ENCODE measurements around the gene CCDC171.

GRCh38 chr9:15592317-15592716 is 39.5 kb downstream of the CCDC171 start:
- no peak for TF ChIP-seq POLR2A (IDR thresholded peaks at IDR 0.05)
- no peak for TF ChIP-seq CTCF (IDR thresholded peaks at IDR 0.05)
- TF ChIP-seq POLR2AphosphoS5 (IDR thresholded peaks at IDR 0.05) = no peak

Measured in prostate gland (tissue), 2 donors.